CD4-positive, CD25-positive, alpha-beta regulatory T cell (primary cell): ENCODE results near the gene UFL1. TPM values are rescaled to one million over a fixed set of nuclear protein-coding genes. Genes with fewer than 3 reads are reported as not detected.
A peak's percentile ranks its signal among the peaks of the same experiment; 100 is the strongest.

Experiments
- ATAC-seq, 2 donors: fragments of 150-1000 bp; cut with Tn5 transposase; one replicate each; pipeline ENCODE4 v1.10.0; 2021; ENCODE audit warnings: low read depth in 2 of 2, moderate number of reproducible peaks in 2 of 2, moderate library complexity in 1 of 2
- DNase-seq, 3 donors: peaks; one replicate each; pipeline versions ENCODE4 v3.0.0 to v3.0.0-alpha.2; 2012 to 2022; ENCODE audit warnings: mixed read lengths in 1 of 3
- H3K27ac ChIP-seq: one replicate; pipeline ENCODE4 v1.7.0; 2013; ENCODE audit warnings: mild to moderate bottlenecking, low read length; ENCODE audit not compliant: insufficient read depth, poor library complexity, severe bottlenecking
- H3K27me3 ChIP-seq: one replicate; pipeline ENCODE4 v1.7.0; 2013; ENCODE audit warnings: low read length; ENCODE audit not compliant: control insufficient read depth, insufficient read depth
- H3K36me3 ChIP-seq: one replicate; pipeline ENCODE4 v1.7.0; 2013; ENCODE audit warnings: mild to moderate bottlenecking, low read length, moderate library complexity; ENCODE audit not compliant: control insufficient read depth, insufficient read depth
- H3K4me1 ChIP-seq: 2 replicates; pipeline ENCODE4 v1.7.0; 2013; ENCODE audit warnings: mild to moderate bottlenecking, low read length; ENCODE audit not compliant: insufficient read depth, control insufficient read depth, poor library complexity, severe bottlenecking
- H3K4me3 ChIP-seq: one replicate; pipeline ENCODE4 v1.7.0; 2013; ENCODE audit warnings: low read depth, mild to moderate bottlenecking, low read length, moderate library complexity
- H3K9me3 ChIP-seq, 2 experiments: 1 replicate in 1 of 2; 2 replicates in 1 of 2; pipeline ENCODE4 v1.7.0; 2013; ENCODE audit warnings: low read length in 2 of 2, mild to moderate bottlenecking in 1 of 2, moderate library complexity in 1 of 2; ENCODE audit not compliant: control insufficient read depth in 2 of 2
- H3K27ac Mint-ChIP-seq, 3 donors: one replicate each; pipeline ENCODE4 v1.8.0; 2020 to 2022; ENCODE audit warnings: mild to moderate bottlenecking in 3 of 3, mixed read lengths in 3 of 3, moderate library complexity in 2 of 3
- H3K27me3 Mint-ChIP-seq: one replicate; pipeline ENCODE4 v1.8.0; 2022; ENCODE audit warnings: mild to moderate bottlenecking, mixed read lengths
- H3K36me3 Mint-ChIP-seq: one replicate; pipeline ENCODE4 v1.8.0; 2020; ENCODE audit warnings: mixed read lengths
- H3K4me1 Mint-ChIP-seq, 4 donors: one replicate each; pipeline ENCODE4 v1.8.0; 2020 to 2022; ENCODE audit warnings: mixed read lengths in 4 of 4, mild to moderate bottlenecking in 1 of 4
- H3K4me3 Mint-ChIP-seq, 4 donors: one replicate each; pipeline ENCODE4 v1.8.0; 2020 to 2022; ENCODE audit warnings: mild to moderate bottlenecking in 4 of 4, mixed read lengths in 4 of 4, moderate library complexity in 3 of 4
- H3K9me3 Mint-ChIP-seq, 7 donors: one replicate each; pipeline ENCODE4 v1.8.0; 2020 to 2022; ENCODE audit warnings: mixed read lengths in 7 of 7, mild to moderate bottlenecking in 3 of 7, moderate library complexity in 2 of 7
- polyA plus RNA-seq, 4 donors: library from polyadenylated mRNA; unstranded; fragments of 300-500 nt; fragmentation: Illumina TruSeq; gene quantifications; one replicate each; pipeline ENCODE4 v1.2.3, GENCODE V29; 2021
- total RNA-seq: library from RNA; stranded (reverse); gene quantifications from one replicate; pipeline ENCODE4 v1.2.3, GENCODE V29; 2022

The UFL1 gene
- total and polyA plus RNA-seq, 5 donors from 2014 or later, result 19.1 to 25.5 (median 23.7) TPM

DNA sequence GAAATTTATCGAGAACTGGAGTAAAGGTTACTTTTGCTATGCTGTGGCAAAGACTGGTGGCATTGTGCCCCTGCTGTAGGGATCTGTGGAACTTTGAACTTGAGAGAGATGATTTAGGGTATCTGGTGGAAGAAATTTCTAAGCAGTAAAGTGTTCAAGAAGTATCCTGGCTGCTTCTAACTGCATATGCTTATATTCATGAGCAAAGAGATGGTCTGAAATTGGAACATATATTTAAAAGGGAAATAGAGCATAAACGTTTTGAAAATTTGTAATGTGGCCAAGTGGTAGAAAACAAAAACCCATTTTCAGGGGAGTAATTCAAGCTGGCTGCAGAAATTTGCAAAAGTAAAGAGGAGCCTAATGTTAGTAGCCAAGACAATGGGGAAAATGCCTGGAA is 12.3 kb upstream of the UFL1 start:
- Histone ChIP-seq H3K36me3 (peaks cover 14% of the 10 kb centered on the region), H3K4me1 (no peaks in the 10 kb centered on the region), H3K27me3 (no peaks in the 10 kb centered on the region), H3K9me3 (peaks cover 1 to 7% of the 10 kb centered on the region in 2 experiments), H3K4me3 (no peak overlapping the region), H3K27ac (no peak overlapping the region)
- Mint-ChIP-seq H3K36me3 (peaks cover 49% of the 10 kb centered on the region), H3K4me3 (no peak overlapping the region), H3K4me1 (peaks cover 0 to 4% (median 4%) of the 10 kb centered on the region in 4 donors), H3K9me3 (peaks cover 0 to 14% (median 2%) of the 10 kb centered on the region in 7 donors), H3K27me3 (no peaks in the 10 kb centered on the region), H3K27ac (no peak overlapping the region)
- no peak for ATAC-seq
- no peak for DNase-seq

- H3K36me3 ChIP-seq, result peaks cover 7% of the 10 kb centered on the region
- Mint-ChIP-seq H3K27me3 (peaks cover 6% of the 10 kb centered on the region), H3K36me3 (peaks cover 5% of the 10 kb centered on the region), H3K27ac (peak overlapping the region; percentile 78 to 100 (median 89)), H3K9me3 (peaks cover 0 to 4% (median 0%) of the 10 kb centered on the region in 7 donors), H3K4me3 (peak overlapping the region; percentile 94 to 100 (median 98)), H3K4me1 (peaks cover 6 to 42% (median 31%) of the 10 kb centered on the region in 4 donors)
- peaks cover 31% of the 10 kb centered on the region for H3K4me1 ChIP-seq
- peak overlapping the region; percentile 98 for H3K4me3 ChIP-seq
- no peaks in the 10 kb centered on the region for H3K9me3 ChIP-seq
- ATAC-seq, result no peak
- H3K27me3 ChIP-seq, result no peaks in the 10 kb centered on the region
- DNase-seq, result peak in 1 of 3 donors; percentile 2
- H3K27ac ChIP-seq, result peak overlapping the region; percentile 98
Observed at GRCh38 chr6:96520171-96521115, 1.2 kb upstream of the UFL1 start.

- Histone ChIP-seq H3K27ac (peak overlapping the region; percentile 98), H3K27me3 (no peaks in the 10 kb centered on the region), H3K4me3 (peak overlapping the region; percentile 98), H3K9me3 (no peaks in the 10 kb centered on the region), H3K36me3 (peaks cover 14% of the 10 kb centered on the region), H3K4me1 (peaks cover 31% of the 10 kb centered on the region)
- H3K36me3 Mint-ChIP-seq, result peaks cover 8% of the 10 kb centered on the region
- peak overlapping the region; percentile 94 to 100 (median 98) for H3K4me3 Mint-ChIP-seq
- H3K27me3 Mint-ChIP-seq, result peaks cover 6% of the 10 kb centered on the region
- peaks cover 9 to 45% (median 32%) of the 10 kb centered on the region in 4 donors for H3K4me1 Mint-ChIP-seq
- ATAC-seq (no peak), DNase-seq (no peak)
- peaks cover 0 to 4% (median 0%) of the 10 kb centered on the region in 7 donors for H3K9me3 Mint-ChIP-seq
- peak overlapping the region; percentile 100 for H3K27ac Mint-ChIP-seq
Observed at GRCh38 chr6:96521306-96521643, 331 bp upstream of the UFL1 start.

GRCh38 chr6:96522465-96523009 is 931 bp downstream of the UFL1 start:
- peak overlapping the region; percentile 94 to 100 (median 98) for H3K4me3 Mint-ChIP-seq
- H3K4me3 ChIP-seq, result peak overlapping the region; percentile 97
- ATAC-seq, result no peak

GRCh38 chr6:96528193-96528592 is 6.6 kb downstream of the UFL1 start:
- no peaks in the 10 kb centered on the region for H3K27me3 ChIP-seq
- H3K4me3 ChIP-seq, result no peak overlapping the region
- Mint-ChIP-seq H3K4me1 (peaks cover 27 to 50% (median 47%) of the 10 kb centered on the region in 4 donors), H3K27me3 (no peaks in the 10 kb centered on the region), H3K4me3 (no peak overlapping the region), H3K36me3 (peaks cover 47% of the 10 kb centered on the region), H3K27ac (no peak overlapping the region), H3K9me3 (peaks cover 0 to 2% (median 0%) of the 10 kb centered on the region in 7 donors)
- DNase-seq (no peak), ATAC-seq (no peak)
- no peak overlapping the region for H3K27ac ChIP-seq
- peaks cover 6% of the 10 kb centered on the region for H3K4me1 ChIP-seq
- H3K9me3 ChIP-seq, result no peaks in the 10 kb centered on the region
- H3K36me3 ChIP-seq, result peaks cover 74% of the 10 kb centered on the region

More at GRCh38 chr6:96522465-96523009, 931 bp downstream of the UFL1 start:
- DNase-seq, result peak in 1 of 3 donors; percentile 68
- Histone ChIP-seq H3K27ac (peak overlapping the region; percentile 98), H3K36me3 (peaks cover 26% of the 10 kb centered on the region), H3K4me1 (peaks cover 31% of the 10 kb centered on the region), H3K9me3 (no peaks in the 10 kb centered on the region), H3K27me3 (no peaks in the 10 kb centered on the region)
- peaks cover 11% of the 10 kb centered on the region for H3K36me3 Mint-ChIP-seq
- H3K27ac Mint-ChIP-seq, result peak overlapping the region; percentile 100
- peaks cover 7 to 52% (median 42%) of the 10 kb centered on the region in 4 donors for H3K4me1 Mint-ChIP-seq
- peaks cover 6% of the 10 kb centered on the region for H3K27me3 Mint-ChIP-seq
- H3K9me3 Mint-ChIP-seq, result peaks cover 0 to 4% (median 0%) of the 10 kb centered on the region in 7 donors

DNA sequence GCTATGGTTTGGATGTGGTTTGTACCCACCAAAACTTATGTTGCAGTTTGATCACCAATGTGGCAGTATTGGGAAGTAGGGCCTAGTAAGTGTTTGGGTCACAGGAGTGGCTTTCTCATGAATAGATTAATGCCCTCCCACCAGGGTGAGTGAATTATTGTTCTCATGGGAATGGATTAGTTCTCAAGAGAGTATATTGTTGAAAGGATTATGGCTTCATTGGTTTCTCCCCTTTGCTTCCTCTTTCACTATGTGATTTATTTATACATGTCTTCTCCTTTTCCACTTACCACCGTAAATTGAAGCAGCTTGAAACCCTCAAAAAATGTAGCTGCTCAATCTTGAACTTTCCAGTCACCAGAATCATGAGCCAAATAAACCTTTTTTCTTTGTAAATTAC is 10.8 kb downstream of the UFL1 start:
- peaks cover 65% of the 10 kb centered on the region for H3K36me3 ChIP-seq
- H3K36me3 Mint-ChIP-seq, result peaks cover 49% of the 10 kb centered on the region
- H3K27ac Mint-ChIP-seq, result no peak overlapping the region
- H3K27ac ChIP-seq, result no peak overlapping the region
- H3K4me1 Mint-ChIP-seq, result peaks cover 20 to 39% (median 35%) of the 10 kb centered on the region in 4 donors
- no peak for ATAC-seq
- no peak overlapping the region for H3K4me3 Mint-ChIP-seq
- no peaks in the 10 kb centered on the region for H3K9me3 ChIP-seq
- H3K4me3 ChIP-seq, result no peak overlapping the region
- H3K9me3 Mint-ChIP-seq, result peaks cover 0 to 2% (median 0%) of the 10 kb centered on the region in 7 donors
- no peaks in the 10 kb centered on the region for H3K27me3 Mint-ChIP-seq
- no peaks in the 10 kb centered on the region for H3K4me1 ChIP-seq
- H3K27me3 ChIP-seq, result no peaks in the 10 kb centered on the region
- DNase-seq, result no peak

DNA sequence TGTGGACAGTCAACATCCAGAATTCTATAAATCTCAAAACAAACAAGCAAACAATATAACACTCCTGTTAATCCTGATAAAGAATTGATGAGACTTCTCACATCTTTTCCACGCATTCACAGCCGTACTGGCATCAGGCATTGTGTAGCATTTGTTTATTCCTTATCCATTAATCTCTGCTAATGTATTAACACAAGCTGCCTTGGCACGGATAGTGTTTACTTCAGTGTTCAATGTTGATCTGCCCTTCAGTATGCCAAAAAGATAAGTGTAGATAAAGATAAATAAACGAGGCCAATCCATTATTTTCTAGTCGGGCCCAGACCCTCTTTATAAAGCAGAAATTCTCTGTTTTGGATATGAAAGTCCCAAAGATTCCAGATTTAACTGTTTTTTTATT is 16.1 kb downstream of the UFL1 start:
- no peak overlapping the region for H3K4me3 ChIP-seq
- peaks cover 37% of the 10 kb centered on the region for H3K36me3 Mint-ChIP-seq
- no peak overlapping the region for H3K27ac Mint-ChIP-seq
- DNase-seq (no peak), ATAC-seq (no peak)
- peaks cover 1 to 11% (median 7%) of the 10 kb centered on the region in 4 donors for H3K4me1 Mint-ChIP-seq
- H3K4me1 ChIP-seq, result no peaks in the 10 kb centered on the region
- no peaks in the 10 kb centered on the region for H3K27me3 Mint-ChIP-seq
- H3K9me3 ChIP-seq, result no peaks in the 10 kb centered on the region
- no peaks in the 10 kb centered on the region for H3K9me3 Mint-ChIP-seq
- no peaks in the 10 kb centered on the region for H3K27me3 ChIP-seq
- no peak overlapping the region for H3K27ac ChIP-seq
- H3K36me3 ChIP-seq, result peaks cover 54% of the 10 kb centered on the region
- H3K4me3 Mint-ChIP-seq, result no peak overlapping the region
